NCI-H1930 (cell line): Measurements from ENCODE around the gene MYEOV.

ENCODE experiments used
- DNase-seq, 2 experiments: peaks; one replicate each; lab custom pipeline; 2025; lab: John Stamatoyannopoulos, UW

Gene MYEOV

DNA sequence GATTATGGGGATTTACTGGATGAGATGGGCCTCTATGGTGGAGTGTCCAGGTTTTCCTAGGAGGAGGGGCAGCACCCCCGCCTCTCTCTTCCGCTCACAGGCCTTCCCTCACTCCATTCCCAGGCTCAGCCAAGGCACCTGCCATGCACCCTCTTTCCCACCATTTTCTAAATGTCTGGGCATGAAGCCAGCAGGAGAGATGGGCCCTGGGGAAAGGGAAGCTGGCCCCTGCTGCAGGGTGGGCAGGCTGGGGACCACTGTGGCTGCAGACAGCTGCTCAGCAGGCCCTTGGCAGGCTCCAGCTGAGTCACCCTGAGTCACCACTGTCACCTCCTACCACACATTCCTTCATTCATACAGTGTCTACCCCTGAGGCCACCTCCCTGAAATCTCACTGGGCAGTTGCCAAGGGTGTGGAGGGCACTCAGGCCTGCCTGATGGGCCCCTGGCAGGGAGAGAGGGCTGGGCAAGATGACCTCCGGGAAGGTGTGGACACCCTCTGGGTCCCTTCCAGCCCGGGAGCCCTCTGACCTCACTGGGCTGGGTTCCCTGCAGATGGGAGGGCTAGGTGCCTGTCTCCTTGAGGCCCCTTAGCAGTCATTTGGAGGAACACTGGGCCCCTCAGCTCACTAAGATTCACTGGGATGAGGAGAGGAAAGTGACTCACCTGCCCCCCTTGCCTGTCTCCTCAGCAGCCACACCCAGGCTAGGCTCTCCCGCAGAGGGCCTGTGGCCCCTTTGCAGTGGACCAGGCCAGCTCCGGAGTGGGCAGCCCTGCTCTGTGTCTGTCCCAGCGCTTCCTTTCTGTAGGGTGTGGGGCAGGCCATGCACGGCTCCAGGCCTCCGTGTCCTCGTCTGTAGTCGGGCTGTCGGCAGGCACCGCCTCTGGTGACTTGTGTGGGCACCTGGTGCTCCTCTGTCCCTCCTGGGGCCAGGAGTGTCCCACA, 7.8 kb downstream of the MYEOV start:
- no peak for DNase-seq

DNA sequence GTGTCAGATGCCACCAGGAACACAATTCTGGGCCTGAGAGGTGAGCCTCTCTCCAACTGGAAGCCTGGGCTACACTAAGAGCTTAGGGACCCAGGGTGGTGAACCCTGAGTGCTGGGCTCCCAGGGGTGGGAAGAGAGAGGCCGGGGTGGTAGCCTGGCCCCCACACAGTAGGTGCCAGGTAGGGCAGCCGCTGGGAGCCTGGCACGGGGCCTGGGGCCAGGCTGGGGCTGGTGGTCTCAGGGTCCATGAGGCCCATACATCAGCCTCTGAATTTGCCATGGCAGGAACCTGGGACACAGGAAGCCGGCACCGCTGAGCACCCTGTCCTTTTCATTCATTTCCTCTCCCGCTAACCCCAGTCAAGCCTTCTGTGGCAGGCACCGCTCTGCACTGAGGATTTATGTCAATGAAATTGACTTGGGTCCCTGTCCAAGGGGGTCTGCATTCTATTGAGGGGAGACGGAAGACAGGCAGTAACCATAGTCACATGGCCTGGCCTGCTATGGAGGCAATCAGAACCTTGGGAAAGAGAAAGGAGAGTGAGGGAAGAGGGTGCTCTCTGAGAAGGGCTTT, 8.6 kb downstream of the MYEOV start:
- no peak for DNase-seq

- no peak for DNase-seq
These were observed 9.5 kb downstream of the MYEOV start for GRCh38 chr11:69303427-69303826.

DNA sequence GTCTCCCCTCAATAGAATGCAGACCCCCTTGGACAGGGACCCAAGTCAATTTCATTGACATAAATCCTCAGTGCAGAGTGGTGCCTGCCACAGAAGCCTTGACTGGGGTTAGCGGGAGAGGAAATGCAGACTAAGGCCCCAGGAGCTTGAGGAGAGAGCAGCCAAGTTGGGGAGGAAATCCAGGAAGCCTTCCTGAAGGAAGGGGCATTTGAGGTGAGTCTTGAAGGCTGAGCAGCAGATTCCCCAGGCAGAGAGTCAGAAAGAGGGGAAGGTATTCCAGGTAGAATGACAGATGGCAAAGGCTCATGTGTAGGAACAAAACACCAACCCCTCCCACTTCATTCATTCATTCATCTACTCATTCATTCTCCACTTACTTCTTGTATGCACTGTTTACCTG, 10.3 kb downstream of the MYEOV start:
- DNase-seq = no peak

DNA sequence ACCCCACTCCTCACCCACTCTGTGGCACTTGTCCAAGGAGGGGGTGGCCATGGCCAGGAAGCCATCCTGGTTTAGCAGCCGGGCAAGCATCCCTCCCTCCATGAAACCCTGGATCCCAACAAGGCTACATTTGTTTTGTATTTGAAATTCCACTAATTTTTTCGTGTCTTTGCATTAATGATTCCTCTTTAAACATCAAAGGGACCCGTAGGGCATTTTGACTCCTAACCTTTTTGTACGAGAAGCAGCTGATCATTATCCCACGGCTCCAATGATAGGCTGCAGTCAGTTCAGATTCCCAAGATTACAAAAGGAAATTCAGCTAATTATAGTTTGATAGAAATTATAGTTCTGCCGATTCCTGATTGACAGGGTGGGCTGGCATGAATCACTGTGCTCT, 10.7 kb downstream of the MYEOV start:
- no peak for DNase-seq

DNA sequence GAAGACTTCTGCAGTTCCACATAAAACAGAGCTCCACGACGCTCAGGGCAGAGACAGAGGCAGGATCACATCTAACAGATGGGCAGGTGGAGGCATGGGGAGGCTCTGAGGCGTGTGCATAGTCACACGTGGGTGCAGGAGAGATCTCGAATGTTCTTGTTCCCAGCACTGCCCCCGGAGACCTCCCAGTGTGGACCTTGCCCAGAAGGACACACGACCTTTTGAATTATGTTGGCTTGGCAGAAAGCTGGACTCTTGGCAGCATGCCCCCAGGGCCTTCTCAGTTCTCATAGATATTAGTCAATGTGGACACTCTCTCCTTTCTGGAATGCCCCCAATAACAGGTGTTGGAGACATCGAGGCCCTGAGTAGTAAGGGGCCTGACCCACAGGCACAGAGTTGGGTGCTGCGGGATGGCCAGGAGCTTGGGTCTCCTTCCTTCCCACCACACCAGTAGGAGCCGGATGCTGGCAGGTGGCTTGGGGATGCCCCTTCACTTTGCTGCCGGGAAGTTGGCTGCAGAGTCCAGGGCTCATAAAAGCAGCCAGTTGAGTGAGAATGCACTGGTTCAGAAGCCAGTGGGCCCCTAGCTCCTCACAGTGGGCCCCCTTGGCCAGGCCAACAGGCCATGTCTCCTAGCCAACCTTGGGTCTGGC, 12.1 kb downstream of the MYEOV start:
- no peak for DNase-seq

DNA sequence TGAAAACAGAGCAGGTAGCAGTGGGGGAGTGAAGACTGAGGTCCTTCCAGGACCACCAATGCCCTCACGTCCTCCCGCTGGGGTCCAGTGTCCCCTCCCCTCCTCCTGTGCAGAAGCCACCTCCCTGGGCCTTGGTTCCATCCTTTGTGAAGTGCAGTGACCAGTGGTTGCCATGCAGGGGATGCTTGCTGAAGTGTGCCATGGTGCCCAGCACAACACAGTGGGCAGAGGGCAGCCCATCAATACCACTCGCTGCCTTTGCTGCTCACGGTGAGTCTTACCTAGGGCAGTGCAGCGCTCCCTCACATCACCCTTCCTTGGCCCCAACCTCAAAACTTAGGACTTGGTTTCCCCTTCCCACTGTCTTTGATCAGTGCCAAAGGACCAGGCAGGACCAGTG, 12.9 kb downstream of the MYEOV start:
- no peak for DNase-seq

DNA sequence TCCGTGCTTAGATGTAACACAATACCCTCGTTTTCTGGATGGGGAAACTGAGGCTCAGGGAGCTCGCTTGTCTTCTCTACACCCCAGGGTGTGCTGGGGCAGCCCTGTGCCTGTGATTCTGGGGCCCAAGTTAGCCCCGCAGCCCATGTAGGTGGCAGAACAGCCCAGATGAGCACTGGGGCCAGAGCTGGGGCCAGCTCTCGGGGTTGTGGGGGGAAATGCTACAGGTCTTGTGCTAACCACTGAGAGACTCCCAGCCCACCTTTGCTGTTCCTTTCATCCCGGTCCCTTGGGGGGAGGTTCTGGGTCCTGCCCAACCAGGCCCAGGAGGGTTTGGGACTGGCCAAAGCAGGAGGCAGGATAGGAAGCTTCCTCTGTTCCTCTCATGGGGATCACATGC, 13.5 kb downstream of the MYEOV start:
- no peak for DNase-seq

DNA sequence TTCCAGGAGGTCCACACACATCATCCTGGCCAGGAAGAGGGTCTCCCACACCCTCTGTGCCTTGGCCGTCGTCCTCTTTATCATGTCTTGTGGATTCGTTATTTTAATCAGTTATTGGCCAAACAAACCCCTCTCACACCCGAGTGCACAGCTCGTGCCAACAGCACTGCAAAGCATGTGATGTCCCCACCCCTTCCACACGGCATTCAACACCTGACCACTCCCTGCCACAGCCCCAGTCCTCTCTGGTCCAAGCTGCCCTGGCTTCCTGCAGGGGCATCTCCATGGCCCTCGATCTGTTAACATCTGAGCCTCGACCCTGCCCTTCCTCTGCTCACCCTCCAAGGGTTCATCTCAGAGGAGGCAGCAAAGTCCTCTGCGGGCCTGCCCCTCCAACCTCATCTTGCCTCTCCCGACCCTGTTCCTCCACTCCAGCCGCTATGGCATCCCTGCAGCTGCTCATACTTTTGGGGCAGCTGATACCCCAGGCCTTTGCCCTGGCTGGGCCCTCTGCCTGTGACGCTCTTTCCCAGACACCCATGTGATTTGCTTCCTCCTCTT, 14.0 kb downstream of the MYEOV start:
- DNase-seq = no peak

- no peak for DNase-seq
These were observed 14.5 kb downstream of the MYEOV start for GRCh38 chr11:69308491-69308911.

GRCh38 chr11:69308936-69309615, 15.1 kb downstream of the MYEOV start:
- DNase-seq = no peak

DNA sequence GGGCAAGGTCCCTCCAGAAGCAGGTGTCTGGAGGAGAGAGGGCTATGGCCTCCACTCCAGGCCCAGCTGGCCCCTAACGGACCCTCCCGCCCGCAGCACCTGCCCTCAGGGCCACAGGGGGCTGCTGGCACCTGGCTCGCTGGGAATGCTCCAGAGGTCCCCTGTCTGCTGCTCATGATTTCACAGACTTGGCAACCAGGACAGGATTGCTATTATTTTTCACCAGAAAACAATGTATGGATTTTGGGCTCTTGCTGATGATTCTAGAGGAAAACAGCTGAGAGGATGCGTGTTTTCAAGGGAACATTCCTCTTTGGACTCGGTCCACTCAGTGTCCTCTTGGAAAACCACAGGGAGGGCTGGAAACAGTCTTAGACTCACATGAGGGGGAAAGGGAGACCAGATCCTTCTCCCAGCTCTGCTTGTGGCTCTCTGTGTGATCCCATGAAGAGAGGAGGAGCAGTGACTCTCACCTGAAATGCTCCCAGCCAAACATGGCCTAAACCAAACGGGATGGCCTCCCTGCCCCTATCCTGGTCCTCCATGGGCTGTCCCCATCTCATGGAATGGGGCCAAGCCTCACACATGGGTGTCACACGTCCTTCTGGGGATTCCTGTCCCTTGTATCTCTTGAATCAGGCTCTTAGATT, 15.8 kb downstream of the MYEOV start:
- DNase-seq = no peak

GRCh38 chr11:69310351-69310750, 16.4 kb downstream of the MYEOV start:
- no peak for DNase-seq

DNA sequence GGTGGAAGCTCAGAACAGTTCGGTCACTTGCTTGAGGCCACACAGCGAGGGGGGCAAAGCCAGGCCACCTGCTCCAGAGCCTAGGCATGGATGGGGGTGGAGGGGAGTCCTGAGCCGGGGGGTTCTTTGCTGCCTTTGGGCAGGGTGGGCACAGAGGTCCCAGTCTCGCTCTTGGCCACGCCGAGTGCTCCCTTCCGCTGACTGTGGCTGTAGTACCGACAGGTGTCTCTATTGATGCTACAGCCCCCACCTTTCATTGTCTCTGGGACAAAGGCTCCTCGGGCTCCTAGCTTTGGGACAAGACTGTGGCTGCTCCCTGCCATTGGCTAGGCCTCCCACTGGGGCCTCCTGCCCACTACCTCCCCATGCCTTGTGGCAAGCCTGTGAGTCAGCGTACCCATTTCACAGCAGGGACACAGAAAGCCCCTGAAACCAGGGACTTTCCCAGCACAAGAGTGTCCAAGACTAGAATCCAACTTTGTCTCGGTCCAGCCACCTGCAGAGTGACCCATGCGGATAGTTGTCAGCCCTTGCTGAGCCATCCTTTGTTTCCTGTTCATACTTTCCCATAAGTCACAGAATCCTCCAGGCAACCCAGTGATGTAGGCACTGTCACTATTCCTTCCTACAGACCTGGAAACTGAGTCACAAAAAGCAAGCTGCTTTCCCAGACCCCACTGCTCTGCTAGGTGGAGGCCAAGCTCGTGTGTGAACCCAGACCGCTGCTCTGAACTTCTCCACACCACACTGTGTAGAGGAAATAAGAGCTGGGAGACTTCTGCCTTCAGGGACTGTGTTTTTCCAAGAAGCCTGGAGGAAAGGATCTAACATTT, 17.2 kb downstream of the MYEOV start:
- no peak for DNase-seq

GRCh38 chr11:69311767-69312385, 17.9 kb downstream of the MYEOV start:
- no peak for DNase-seq

- DNase-seq = no peak
These were observed 18.8 kb downstream of the MYEOV start for GRCh38 chr11:69312453-69313404.

GRCh38 chr11:69313992-69314391, 20.0 kb downstream of the MYEOV start:
- DNase-seq = no peak

- no peak for DNase-seq
These were observed 20.6 kb downstream of the MYEOV start for GRCh38 chr11:69314555-69314954.

GRCh38 chr11:69316956-69317355, 23.0 kb downstream of the MYEOV start:
- DNase-seq = no peak
